ENCODE results near the gene PPDPF. TPM values are rescaled to one million over a fixed set of nuclear protein-coding genes. Genes with fewer than 3 reads are reported as not detected.
"Not testable (repeated sequence)": the region's sequence is repeated elsewhere in the genome, so short reads cannot be mapped to it uniquely, and the experiment has no call there.

The PPDPF gene
- total and polyA plus RNA-seq, 4 donors, result 36.9 to 545 (median 474) TPM

- H3K27me3 ChIP-seq (ENCODE audit: control insufficient read depth in 3 of 3, insufficient read depth in 3 of 3, low read length in 2 of 3), result no peaks in the 10 kb centered on the region
- ATAC-seq (ENCODE audit: insufficient read depth, low FRiP score), result no peak
- peaks cover 0 to 12% (median 0%) of the 10 kb centered on the region in 5 donors for H3K4me1 ChIP-seq (ENCODE audit: control insufficient read depth in 5 of 5, insufficient read depth in 5 of 5, low read length in 5 of 5)
- TF ChIP-seq, protein P1, sequence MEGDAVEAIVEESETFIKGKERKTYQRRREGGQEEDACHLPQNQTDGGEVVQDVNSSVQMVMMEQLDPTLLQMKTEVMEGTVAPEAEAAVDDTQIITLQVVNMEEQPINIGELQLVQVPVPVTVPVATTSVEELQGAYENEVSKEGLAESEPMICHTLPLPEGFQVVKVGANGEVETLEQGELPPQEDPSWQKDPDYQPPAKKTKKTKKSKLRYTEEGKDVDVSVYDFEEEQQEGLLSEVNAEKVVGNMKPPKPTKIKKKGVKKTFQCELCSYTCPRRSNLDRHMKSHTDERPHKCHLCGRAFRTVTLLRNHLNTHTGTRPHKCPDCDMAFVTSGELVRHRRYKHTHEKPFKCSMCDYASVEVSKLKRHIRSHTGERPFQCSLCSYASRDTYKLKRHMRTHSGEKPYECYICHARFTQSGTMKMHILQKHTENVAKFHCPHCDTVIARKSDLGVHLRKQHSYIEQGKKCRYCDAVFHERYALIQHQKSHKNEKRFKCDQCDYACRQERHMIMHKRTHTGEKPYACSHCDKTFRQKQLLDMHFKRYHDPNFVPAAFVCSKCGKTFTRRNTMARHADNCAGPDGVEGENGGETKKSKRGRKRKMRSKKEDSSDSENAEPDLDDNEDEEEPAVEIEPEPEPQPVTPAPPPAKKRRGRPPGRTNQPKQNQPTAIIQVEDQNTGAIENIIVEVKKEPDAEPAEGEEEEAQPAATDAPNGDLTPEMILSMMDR (IDR thresholded peaks at IDR 0.05; ENCODE audit: control extremely low read depth, extremely low read depth), result no peak
- no peak overlapping the region for H3K9ac ChIP-seq (ENCODE audit: insufficient read depth in 1 of 2, low read length in 2 of 2)
- H3K9me3 ChIP-seq (ENCODE audit: control insufficient read depth in 4 of 4, insufficient read depth in 3 of 4, low read length in 3 of 4), result peaks cover 0 to 5% (median 0%) of the 10 kb centered on the region in 4 donors
- 90% methylated on average over 46 of the region's 46 CpGs for WGBS, 2 donors
- peaks cover 0 to 43% (median 0%) of the 10 kb centered on the region in 4 donors for H3K36me3 ChIP-seq (ENCODE audit: control insufficient read depth in 4 of 4, insufficient read depth in 4 of 4, low read length in 4 of 4)
- H3K4me3 ChIP-seq, result no peak overlapping the region
- no peak for DNase-seq
- H3K27ac ChIP-seq (ENCODE audit: low read depth in 1 of 2, low read length in 1 of 2), result no peak overlapping the region
These were observed 48.7 kb downstream of the PPDPF start for GRCh38 chr20:63568986-63569949.

GRCh38 chr20:63570281-63571086 lies 49.9 kb downstream of the PPDPF start:
- ATAC-seq (ENCODE audit: insufficient read depth, low FRiP score), result no peak
- DNase-seq, result no peak
- no peak overlapping the region for H3K9ac ChIP-seq (ENCODE audit: insufficient read depth in 1 of 2, low read length in 2 of 2)
- no peak overlapping the region for H3K27ac ChIP-seq (ENCODE audit: low read depth in 1 of 2, low read length in 1 of 2)
- H3K4me1 ChIP-seq (ENCODE audit: control insufficient read depth in 5 of 5, insufficient read depth in 5 of 5, low read length in 5 of 5), result peaks cover 0 to 17% (median 0%) of the 10 kb centered on the region in 5 donors
- peaks cover 0 to 3% (median 0%) of the 10 kb centered on the region in 4 donors for H3K9me3 ChIP-seq (ENCODE audit: control insufficient read depth in 4 of 4, insufficient read depth in 3 of 4, low read length in 3 of 4)
- peaks cover 0 to 32% (median 0%) of the 10 kb centered on the region in 4 donors for H3K36me3 ChIP-seq (ENCODE audit: control insufficient read depth in 4 of 4, insufficient read depth in 4 of 4, low read length in 4 of 4)
- TF ChIP-seq, protein P1 (IDR thresholded peaks at IDR 0.05; ENCODE audit: control extremely low read depth, extremely low read depth), result no peak
- no peak overlapping the region for H3K4me3 ChIP-seq
- 91 to 94% methylated on average over 28 of the region's 28 CpGs for WGBS, 2 donors
- no peaks in the 10 kb centered on the region for H3K27me3 ChIP-seq (ENCODE audit: control insufficient read depth in 3 of 3, insufficient read depth in 3 of 3, low read length in 2 of 3)

- DNase-seq; H3K27me3 ChIP-seq (ENCODE audit: control insufficient read depth in 3 of 3, insufficient read depth in 3 of 3, low read length in 2 of 3); H3K9ac ChIP-seq (ENCODE audit: insufficient read depth in 1 of 2, low read length in 2 of 2); H3K9me3 ChIP-seq (ENCODE audit: control insufficient read depth in 4 of 4, insufficient read depth in 3 of 4, low read length in 3 of 4); H3K27ac ChIP-seq (ENCODE audit: low read depth in 1 of 2, low read length in 1 of 2); ATAC-seq (ENCODE audit: insufficient read depth, low FRiP score); H3K4me3 ChIP-seq: not testable (repeated sequence)
- Histone ChIP-seq H3K4me1 (ENCODE audit: control insufficient read depth in 5 of 5, insufficient read depth in 5 of 5, low read length in 5 of 5) (peaks cover 0 to 17% (median 0%) of the 10 kb centered on the region in 5 donors), H3K36me3 (ENCODE audit: control insufficient read depth in 4 of 4, insufficient read depth in 4 of 4, low read length in 4 of 4) (peaks cover 0 to 26% (median 0%) of the 10 kb centered on the region in 4 donors)
- 59 to 90% methylated on average over 3 to 7 of the region's 11 CpGs for WGBS, 2 donors
These were observed 50.5 kb downstream of the PPDPF start for GRCh38 chr20:63571087-63571478.

Other genes starting within 250 kb of the PPDPF start
- 100 to 1,000 TPM in 1 of 2 donors, 10 to 100 TPM in 1; 47.0 to 108 TPM for gene ARFGAP1, start 248.0 kb upstream of the PPDPF start, total RNA-seq
- gene ARFGAP1, start 248.0 kb upstream of the PPDPF start, polyA plus RNA-seq, result 100 to 1,000 TPM in 1 of 2 donors, 10 to 100 TPM in 1; 70.8 to 104 TPM
- gene COL20A1, start 227.6 kb upstream of the PPDPF start, total RNA-seq, result under 1 TPM in 1 of 2 donors, not detected in 1; 0.06 TPM
- under 1 TPM in 1 of 2 donors, not detected in 1; 0.09 TPM for gene COL20A1, start 227.6 kb upstream of the PPDPF start, polyA plus RNA-seq
- 1 to 10 TPM in 1 of 2 donors, under 1 TPM in 1; 0.85 to 1.1 TPM for gene CHRNA4, start 159.4 kb upstream of the PPDPF start, total RNA-seq
- under 1 TPM; 0.01 to 0.06 TPM for gene CHRNA4, start 159.4 kb upstream of the PPDPF start, polyA plus RNA-seq
- 1 to 10 TPM in 1 of 2 donors, under 1 TPM in 1; 0.28 to 6.8 TPM for gene KCNQ2, start 48.1 kb upstream of the PPDPF start, total RNA-seq
- under 1 TPM in 1 of 2 donors, not detected in 1; 0.18 TPM for gene KCNQ2, start 48.1 kb upstream of the PPDPF start, polyA plus RNA-seq
- gene EEF1A2, start 21.7 kb upstream of the PPDPF start, total RNA-seq, result 1 to 10 TPM; 1.3 to 1.9 TPM
- under 1 TPM; 0.47 to 0.73 TPM for gene EEF1A2, start 21.7 kb upstream of the PPDPF start, polyA plus RNA-seq
- 1 to 10 TPM in 1 of 2 donors, under 1 TPM in 1; 0.34 to 5.1 TPM for gene PTK6, start 16.6 kb downstream of the PPDPF start, total RNA-seq
- 1 to 10 TPM; 3.1 to 4.3 TPM for gene PTK6, start 16.6 kb downstream of the PPDPF start, polyA plus RNA-seq
- not detected for gene SRMS, start 27.0 kb downstream of the PPDPF start, total RNA-seq
- under 1 TPM in 1 of 2 donors, not detected in 1; 0.06 TPM for gene SRMS, start 27.0 kb downstream of the PPDPF start, polyA plus RNA-seq
- 1 to 10 TPM; 2.6 to 3.2 TPM for gene FNDC11, start 33.4 kb downstream of the PPDPF start, total RNA-seq
- 1 to 10 TPM; 1.0 to 2.0 TPM for gene FNDC11, start 33.4 kb downstream of the PPDPF start, polyA plus RNA-seq
- 10 to 100 TPM; 24.4 to 47.2 TPM for gene HELZ2, start 53.5 kb downstream of the PPDPF start, total RNA-seq
- gene HELZ2, start 53.5 kb downstream of the PPDPF start, polyA plus RNA-seq, result 10 to 100 TPM in 1 of 2 donors, 1 to 10 TPM in 1; 9.0 to 26.4 TPM
- 10 to 100 TPM in 1 of 2 donors, 1 to 10 TPM in 1; 7.6 to 12.9 TPM for gene GMEB2, start 106.3 kb downstream of the PPDPF start, total RNA-seq
- 10 to 100 TPM in 1 of 2 donors, 1 to 10 TPM in 1; 9.0 to 11.6 TPM for gene GMEB2, start 106.3 kb downstream of the PPDPF start, polyA plus RNA-seq
- gene STMN3, start 132.7 kb downstream of the PPDPF start, total RNA-seq, result 10 to 100 TPM; 15.8 to 18.2 TPM
- gene STMN3, start 132.7 kb downstream of the PPDPF start, polyA plus RNA-seq, result 10 to 100 TPM; 13.6 to 20.9 TPM
- gene RTEL1, start 137.5 kb downstream of the PPDPF start, total RNA-seq, result 10 to 100 TPM; 19.7 to 45.8 TPM
- gene RTEL1, start 137.5 kb downstream of the PPDPF start, polyA plus RNA-seq, result 10 to 100 TPM; 12.4 to 15.6 TPM
- 10 to 100 TPM in 1 of 2 donors, 1 to 10 TPM in 1; 1.6 to 19.8 TPM for gene TNFRSF6B, start 175.9 kb downstream of the PPDPF start, total RNA-seq
- 100 to 1,000 TPM in 1 of 2 donors, 10 to 100 TPM in 1; 45.5 to 195 TPM for gene TNFRSF6B, start 175.9 kb downstream of the PPDPF start, polyA plus RNA-seq
- gene ARFRP1, start 187.2 kb downstream of the PPDPF start, total RNA-seq, result 10 to 100 TPM; 29.8 to 56.0 TPM
- gene ARFRP1, start 187.2 kb downstream of the PPDPF start, polyA plus RNA-seq, result 10 to 100 TPM; 43.9 to 50.8 TPM
- gene ZGPAT, start 187.3 kb downstream of the PPDPF start, total RNA-seq, result 10 to 100 TPM; 18.3 to 32.9 TPM
- 10 to 100 TPM; 34.5 to 45.0 TPM for gene ZGPAT, start 187.3 kb downstream of the PPDPF start, polyA plus RNA-seq
- gene LIME1, start 215.9 kb downstream of the PPDPF start, total RNA-seq, result 1 to 10 TPM; 6.2 to 9.0 TPM
- gene LIME1, start 215.9 kb downstream of the PPDPF start, polyA plus RNA-seq, result 10 to 100 TPM; 11.3 to 19.9 TPM
- gene SLC2A4RG, start 219.0 kb downstream of the PPDPF start, total RNA-seq, result 100 to 1,000 TPM in 1 of 2 donors, 10 to 100 TPM in 1; 18.8 to 121 TPM
- 10 to 100 TPM; 41.6 to 81.1 TPM for gene SLC2A4RG, start 219.0 kb downstream of the PPDPF start, polyA plus RNA-seq

All from lung (tissue), 12 donors.